Measurements from ENCODE around the gene PDS5B.
A peak's percentile ranks its signal among the peaks of the same experiment; 100 is the strongest.
"Not testable (repeated sequence)": the region's sequence is repeated elsewhere in the genome, so short reads cannot be mapped to it uniquely, and the experiment has no call there.

Gene PDS5B

DNA sequence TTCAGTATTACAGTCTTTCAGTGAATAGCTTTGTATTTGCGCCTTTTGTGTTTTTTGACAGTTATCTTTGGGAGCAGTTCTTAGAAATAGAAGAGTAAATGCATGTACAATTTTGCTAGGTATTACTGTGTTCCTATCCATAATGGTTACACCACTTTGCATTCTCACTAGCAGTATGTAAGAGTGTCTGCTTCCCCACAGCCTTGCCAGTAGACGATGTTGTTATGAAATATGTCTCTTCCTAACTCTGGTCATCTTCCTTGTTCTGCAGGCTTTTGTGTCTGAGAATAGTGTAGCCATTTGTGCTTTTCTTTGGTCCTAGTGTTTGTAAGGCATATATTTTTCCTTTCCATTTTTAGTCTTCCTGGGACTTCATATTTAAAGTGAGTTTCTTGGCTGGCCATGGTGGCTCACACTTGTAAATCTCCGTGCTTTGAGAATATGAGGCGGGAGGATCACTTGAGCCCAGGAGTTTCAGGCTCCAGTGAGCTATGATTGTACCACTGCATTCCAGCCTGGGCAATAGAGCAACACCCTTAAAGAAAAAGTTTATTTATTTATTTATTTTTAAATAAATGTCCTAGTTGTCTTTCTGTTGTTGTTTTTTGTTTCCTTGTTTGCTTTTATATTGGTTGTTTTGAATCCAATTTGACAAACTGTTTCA is 140.3 kb downstream of the PDS5B start:
- Histone ChIP-seq H3K79me2 (ENCODE audit: control insufficient read depth, insufficient read depth, low read length, unreplicated experiment) (no peaks in the 10 kb centered on the region), H3K36me3 (ENCODE audit: insufficient read depth, low read length) (no peaks in the 10 kb centered on the region), H3K4me3 (ENCODE audit: low read depth, low read length) (no peak overlapping the region), H3K27me3 (ENCODE audit: insufficient read depth, low read length) (no peaks in the 10 kb centered on the region), H3K27ac (ENCODE audit: low read depth, low read length) (no peak overlapping the region), H2AFZ (ENCODE audit: low read length, unreplicated experiment) (no peak overlapping the region), H3K4me1 (ENCODE audit: control insufficient read depth, insufficient read depth, low read length, unreplicated experiment) (peaks cover 3% of the 10 kb centered on the region)

DNA sequence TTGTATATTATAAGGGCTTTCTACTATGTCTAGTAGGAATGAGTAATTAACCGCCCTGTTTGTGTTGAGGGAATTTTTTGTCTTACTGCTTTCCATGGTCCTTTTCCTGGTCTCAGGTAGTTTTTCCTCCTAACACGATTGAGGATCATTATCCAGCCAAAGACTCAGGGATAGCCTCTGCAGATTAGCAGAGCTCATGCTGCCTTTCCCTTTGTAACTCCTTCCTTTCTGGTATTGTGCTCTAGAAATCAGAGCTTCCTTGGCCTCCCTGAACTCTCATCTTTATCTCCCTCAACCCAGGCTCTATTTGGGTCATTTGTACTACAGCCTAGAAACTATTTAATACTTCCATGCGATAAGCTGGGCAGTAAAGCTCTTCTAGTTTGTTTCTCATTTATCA is 142.1 kb downstream of the PDS5B start:
- Histone ChIP-seq H2AFZ (ENCODE audit: low read length, unreplicated experiment) (no peak overlapping the region), H3K4me3 (ENCODE audit: low read depth, low read length) (no peak overlapping the region), H3K36me3 (ENCODE audit: insufficient read depth, low read length) (no peaks in the 10 kb centered on the region), H3K79me2 (ENCODE audit: control insufficient read depth, insufficient read depth, low read length, unreplicated experiment) (no peaks in the 10 kb centered on the region), H3K27me3 (ENCODE audit: insufficient read depth, low read length) (no peaks in the 10 kb centered on the region), H3K27ac (ENCODE audit: low read depth, low read length) (no peak overlapping the region), H3K4me1 (ENCODE audit: control insufficient read depth, insufficient read depth, low read length, unreplicated experiment) (peaks cover 10% of the 10 kb centered on the region)

DNA sequence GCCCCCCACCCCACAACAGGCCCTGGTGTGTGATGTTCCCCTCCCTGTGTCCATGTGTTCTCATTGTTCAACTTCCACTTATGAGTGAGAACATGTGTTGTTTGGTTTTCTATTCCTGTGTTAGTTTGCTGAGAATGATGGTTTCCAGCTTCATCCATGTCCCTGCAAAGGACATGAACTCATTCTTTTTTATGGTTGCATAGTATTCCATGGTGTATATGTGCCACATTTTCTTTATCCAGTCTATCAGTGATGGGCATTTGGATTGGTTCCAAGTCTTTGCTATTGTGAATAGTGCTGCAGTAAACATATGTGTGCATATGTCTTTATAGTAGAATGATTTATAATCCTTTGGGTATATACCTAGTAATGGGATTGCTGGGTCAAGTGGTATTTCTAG is 142.8 kb downstream of the PDS5B start:
- not testable (repeated sequence) for H3K4me3 ChIP-seq (ENCODE audit: low read depth, low read length); H3K4me1 ChIP-seq (ENCODE audit: control insufficient read depth, insufficient read depth, low read length, unreplicated experiment); H3K36me3 ChIP-seq (ENCODE audit: insufficient read depth, low read length); H3K27ac ChIP-seq (ENCODE audit: low read depth, low read length); H3K27me3 ChIP-seq (ENCODE audit: insufficient read depth, low read length); H2AFZ ChIP-seq (ENCODE audit: low read length, unreplicated experiment); H3K79me2 ChIP-seq (ENCODE audit: control insufficient read depth, insufficient read depth, low read length, unreplicated experiment)

- peak overlapping the region; percentile 33; the same call in 1 of the 2 replicates for H3K27ac ChIP-seq (ENCODE audit: low read depth, low read length)
- H3K27me3 ChIP-seq (ENCODE audit: insufficient read depth, low read length) = no peaks in the 10 kb centered on the region
- H3K36me3 ChIP-seq (ENCODE audit: insufficient read depth, low read length) = no peaks in the 10 kb centered on the region
- H3K79me2 ChIP-seq (ENCODE audit: control insufficient read depth, insufficient read depth, low read length, unreplicated experiment) = no peaks in the 10 kb centered on the region
- no peak overlapping the region for H2AFZ ChIP-seq (ENCODE audit: low read length, unreplicated experiment)
- peaks cover 23% of the 10 kb centered on the region for H3K4me1 ChIP-seq (ENCODE audit: control insufficient read depth, insufficient read depth, low read length, unreplicated experiment)
- no peak overlapping the region for H3K4me3 ChIP-seq (ENCODE audit: low read depth, low read length)
These were observed 144.8 kb downstream of the PDS5B start for GRCh38 chr13:32731074-32731473.

GRCh38 chr13:32731576-32731975 is 145.3 kb downstream of the PDS5B start:
- Histone ChIP-seq H3K4me1 (ENCODE audit: control insufficient read depth, insufficient read depth, low read length, unreplicated experiment) (peaks cover 28% of the 10 kb centered on the region), H2AFZ (ENCODE audit: low read length, unreplicated experiment) (no peak overlapping the region), H3K27me3 (ENCODE audit: insufficient read depth, low read length) (no peaks in the 10 kb centered on the region), H3K27ac (ENCODE audit: low read depth, low read length) (peak overlapping the region; percentile 33), H3K4me3 (ENCODE audit: low read depth, low read length) (no peak overlapping the region; the same call in 1 of the 2 replicates), H3K79me2 (ENCODE audit: control insufficient read depth, insufficient read depth, low read length, unreplicated experiment) (no peaks in the 10 kb centered on the region), H3K36me3 (ENCODE audit: insufficient read depth, low read length) (no peaks in the 10 kb centered on the region)

DNA sequence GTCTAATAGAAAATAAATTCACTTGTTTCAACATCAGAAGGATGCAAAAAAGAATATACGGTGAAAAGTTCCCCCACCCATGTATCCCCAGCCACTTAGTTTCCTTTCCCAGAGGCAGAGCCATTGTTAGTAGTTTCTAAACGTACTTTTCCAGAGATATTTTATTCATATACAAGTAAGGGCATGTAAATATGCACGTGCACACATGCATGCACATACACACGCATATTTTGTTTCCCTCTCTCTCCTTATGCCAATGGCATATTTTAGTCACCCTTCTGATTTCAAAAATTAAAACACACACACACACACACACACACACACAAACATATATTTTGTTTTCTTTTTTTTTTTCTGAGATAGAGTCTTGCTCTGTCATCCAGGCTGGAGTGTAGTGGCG is 147.4 kb downstream of the PDS5B start:
- H2AFZ ChIP-seq (ENCODE audit: low read length, unreplicated experiment) = no peak overlapping the region
- peaks cover 28% of the 10 kb centered on the region for H3K4me1 ChIP-seq (ENCODE audit: control insufficient read depth, insufficient read depth, low read length, unreplicated experiment)
- no peaks in the 10 kb centered on the region for H3K36me3 ChIP-seq (ENCODE audit: insufficient read depth, low read length)
- no peak overlapping the region for H3K4me3 ChIP-seq (ENCODE audit: low read depth, low read length)
- no peak overlapping the region for H3K27ac ChIP-seq (ENCODE audit: low read depth, low read length)
- no peaks in the 10 kb centered on the region for H3K27me3 ChIP-seq (ENCODE audit: insufficient read depth, low read length)
- H3K79me2 ChIP-seq (ENCODE audit: control insufficient read depth, insufficient read depth, low read length, unreplicated experiment) = no peaks in the 10 kb centered on the region

DNA sequence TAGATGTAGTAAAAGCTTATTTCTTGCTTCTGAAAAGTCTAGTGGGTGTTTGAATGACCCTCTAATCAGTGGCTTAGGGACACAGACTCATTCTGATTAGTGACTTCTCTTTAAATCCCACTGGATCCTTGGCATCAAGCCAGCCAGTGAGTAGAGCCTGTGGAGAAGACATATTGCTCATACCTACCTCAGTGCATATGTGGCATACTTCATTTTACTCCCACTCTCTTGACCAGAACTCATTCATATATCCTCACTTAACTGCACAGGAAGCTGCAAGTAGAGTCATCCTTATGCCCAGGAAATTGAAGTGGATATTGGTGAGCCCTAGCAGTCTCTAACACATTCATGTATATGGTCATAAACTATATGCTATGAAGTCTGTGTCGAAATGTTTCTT is 148.3 kb downstream of the PDS5B start:
- no peaks in the 10 kb centered on the region for H3K27me3 ChIP-seq (ENCODE audit: insufficient read depth, low read length)
- H3K4me3 ChIP-seq (ENCODE audit: low read depth, low read length) = no peak overlapping the region
- no peak overlapping the region for H3K27ac ChIP-seq (ENCODE audit: low read depth, low read length)
- H3K79me2 ChIP-seq (ENCODE audit: control insufficient read depth, insufficient read depth, low read length, unreplicated experiment) = no peaks in the 10 kb centered on the region
- H3K36me3 ChIP-seq (ENCODE audit: insufficient read depth, low read length) = no peaks in the 10 kb centered on the region
- H2AFZ ChIP-seq (ENCODE audit: low read length, unreplicated experiment) = no peak overlapping the region
- peaks cover 28% of the 10 kb centered on the region for H3K4me1 ChIP-seq (ENCODE audit: control insufficient read depth, insufficient read depth, low read length, unreplicated experiment)

GRCh38 chr13:32735859-32736258 is 149.6 kb downstream of the PDS5B start:
- Histone ChIP-seq H3K27ac (ENCODE audit: low read depth, low read length) (no peak overlapping the region), H3K4me1 (ENCODE audit: control insufficient read depth, insufficient read depth, low read length, unreplicated experiment) (peaks cover 28% of the 10 kb centered on the region), H3K79me2 (ENCODE audit: control insufficient read depth, insufficient read depth, low read length, unreplicated experiment) (no peaks in the 10 kb centered on the region), H3K4me3 (ENCODE audit: low read depth, low read length) (no peak overlapping the region), H3K27me3 (ENCODE audit: insufficient read depth, low read length) (no peaks in the 10 kb centered on the region), H3K36me3 (ENCODE audit: insufficient read depth, low read length) (no peaks in the 10 kb centered on the region), H2AFZ (ENCODE audit: low read length, unreplicated experiment) (no peak overlapping the region)

GRCh38 chr13:32736648-32737047 is 150.4 kb downstream of the PDS5B start:
- H3K79me2 ChIP-seq (ENCODE audit: control insufficient read depth, insufficient read depth, low read length, unreplicated experiment) = no peaks in the 10 kb centered on the region
- peak overlapping the region; percentile 40 for H2AFZ ChIP-seq (ENCODE audit: low read length, unreplicated experiment)
- H3K4me3 ChIP-seq (ENCODE audit: low read depth, low read length) = peak overlapping the region; percentile 76
- no peaks in the 10 kb centered on the region for H3K27me3 ChIP-seq (ENCODE audit: insufficient read depth, low read length)
- no peaks in the 10 kb centered on the region for H3K36me3 ChIP-seq (ENCODE audit: insufficient read depth, low read length)
- peak overlapping the region; percentile 54 for H3K27ac ChIP-seq (ENCODE audit: low read depth, low read length)
- H3K4me1 ChIP-seq (ENCODE audit: control insufficient read depth, insufficient read depth, low read length, unreplicated experiment) = peaks cover 24% of the 10 kb centered on the region

DNA sequence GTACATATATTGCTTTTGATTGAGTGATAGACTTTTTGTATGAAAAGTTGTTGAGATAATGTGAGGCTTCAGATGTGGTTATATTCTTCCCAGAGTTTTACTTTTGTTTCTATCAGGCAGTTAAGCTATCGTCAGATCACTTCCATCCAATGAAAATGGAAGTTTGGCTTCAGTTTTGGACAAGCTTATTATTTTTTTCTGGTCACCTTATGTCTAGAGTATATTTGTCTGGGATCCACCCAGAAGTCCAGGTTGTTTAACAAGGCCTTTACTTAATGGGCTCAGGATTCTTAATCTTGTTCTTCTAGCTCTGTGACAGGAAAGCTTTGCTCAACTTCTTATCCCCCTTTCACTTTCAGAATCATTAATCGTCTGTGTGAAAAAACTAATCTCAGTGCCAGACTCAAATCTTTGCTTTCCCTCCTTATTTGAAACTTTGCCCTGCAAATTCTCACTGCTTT is 150.9 kb downstream of the PDS5B start:
- Histone ChIP-seq H3K27me3 (ENCODE audit: insufficient read depth, low read length) (no peaks in the 10 kb centered on the region), H3K4me1 (ENCODE audit: control insufficient read depth, insufficient read depth, low read length, unreplicated experiment) (peaks cover 20% of the 10 kb centered on the region), H3K4me3 (ENCODE audit: low read depth, low read length) (peak overlapping the region; percentile 76), H3K27ac (ENCODE audit: low read depth, low read length) (peak overlapping the region; percentile 54), H3K36me3 (ENCODE audit: insufficient read depth, low read length) (no peaks in the 10 kb centered on the region), H2AFZ (ENCODE audit: low read length, unreplicated experiment) (peak overlapping the region; percentile 40), H3K79me2 (ENCODE audit: control insufficient read depth, insufficient read depth, low read length, unreplicated experiment) (no peaks in the 10 kb centered on the region)

- H2AFZ ChIP-seq (ENCODE audit: low read length, unreplicated experiment) = no peak overlapping the region
- H3K79me2 ChIP-seq (ENCODE audit: control insufficient read depth, insufficient read depth, low read length, unreplicated experiment) = no peaks in the 10 kb centered on the region
- no peaks in the 10 kb centered on the region for H3K36me3 ChIP-seq (ENCODE audit: insufficient read depth, low read length)
- H3K4me3 ChIP-seq (ENCODE audit: low read depth, low read length) = peak overlapping the region; percentile 76
- H3K27ac ChIP-seq (ENCODE audit: low read depth, low read length) = peak overlapping the region; percentile 54
- H3K4me1 ChIP-seq (ENCODE audit: control insufficient read depth, insufficient read depth, low read length, unreplicated experiment) = peaks cover 18% of the 10 kb centered on the region
- no peaks in the 10 kb centered on the region for H3K27me3 ChIP-seq (ENCODE audit: insufficient read depth, low read length)
These were observed 151.4 kb downstream of the PDS5B start for GRCh38 chr13:32737679-32738078.

Measured in ACC112 (cell line).